Pancreas (tissue), 10 donors: ENCODE measurements around the gene PDE6B. TPM values are rescaled to one million over a fixed set of nuclear protein-coding genes. Genes with fewer than 3 reads are reported as not detected.
"Not testable (repeated sequence)": the region's sequence is repeated elsewhere in the genome, so short reads cannot be mapped to it uniquely, and the experiment has no call there.

Source experiments
- ATAC-seq, 4 donors: fragments of 200-7000 bp; cut with Tn5 transposase; one replicate each; pipeline versions ENCODE4 v1.8.0 to v1.9.1; 2020; ENCODE audit warnings: mild to moderate bottlenecking in 4 of 4, moderate library complexity in 4 of 4
- DNase-seq, 6 donors: peaks; one replicate each; pipeline ENCODE4 v3.0.0-alpha.2; 2020
- FAIRE-seq: peaks from 2 replicates; lab custom pipeline; 2012; peaks lifted over from hg19 to GRCh38; lab: Jason Lieb, UNC
- H3K27ac ChIP-seq, 4 donors: fragments of 200-600 bp; sonication (generic); 1 replicate in 3 of 4; 2 replicates in 1 of 4; pipeline versions ENCODE4 v1.5.0 to v1.8.0; 2020
- H3K27me3 ChIP-seq, 4 donors: fragments of 200-600 bp; one replicate each; pipeline ENCODE4 v1.8.0; 2021
- H3K36me3 ChIP-seq, 3 donors: fragments of 200-600 bp; sonication (generic) in 1 of 3; one replicate each; pipeline versions ENCODE4 v1.5.0 to v1.8.0; 2020 to 2021
- H3K4me1 ChIP-seq, 3 donors: fragments of 200-600 bp; one replicate each; pipeline ENCODE4 v1.8.0; 2021
- H3K4me3 ChIP-seq, 4 donors: fragments of 200-600 bp; sonication (generic) in 2 of 4; one replicate each; pipeline versions ENCODE4 v1.5.0 to v1.8.0; 2020 to 2021
- H3K9me3 ChIP-seq, 4 donors: fragments of 200-600 bp; one replicate each; pipeline ENCODE4 v1.8.0; 2021
- WGBS, 2 donors: extraction: QIAGEN DNeasy Blood & Tissue Kit; methylation state at CpG; one replicate each; pipeline ENCODE4 v1.1.7; 2013; 5-methylcytosine and 5-hydroxymethylcytosine counted together
- intact Hi-C, 3 donors: fragments of 100-400 bp; cut with DNase I; formaldehyde crosslinking; loops; one replicate each; pipeline versions ENCODE4 v1.11.1 to v1.14.2; 2022
- polyA plus RNA-seq, 2 donors: library from polyadenylated mRNA; stranded (reverse); fragments of 200-250 nt; gene quantifications; one replicate each; pipeline ENCODE4 v1.2.3, GENCODE V29; 2013
- total RNA-seq, 6 donors: library from RNA; stranded (reverse); fragmentation: NEBNext Ultra II Directional in 4 of 6; extraction: Animal tissue kit (Norgen Biotek cat#: 25700) in 4 of 6; gene quantifications; one replicate each; pipeline versions ENCODE4 v1.2.1 to v1.2.4, GENCODE V29; 2021 to 2023
- TF ChIP-seq, protein P1 (sequence below), 4 donors: fragments of 200-600 bp; sonication (generic) in 3 of 4; IDR thresholded peaks; one replicate each; pipeline versions ENCODE4 v1.5.0 to v1.8.0; 2021; ENCODE audit warnings: antibody characterized with exemption in 4 of 4
- donor health status: healthy with polysubstance abuse.
- donor health status: DM: no; HTN: no; CAD: no; lungs with moderate emphysema.
- donor health status: DM: no; HTN: no; CAD: no.
- donor health status: control.
- donor health status: control.
- donor health status: Bipolar disorder and iron deficiency.
- donor health status: DM: yes; HTN: yes; CAD: no.
- donor health status: DM: no; HTN: no; CAD: no.
- donor health status: DM: no; HTN: no; CAD: no.
- donor health status: DM: yes; HTN: yes; CAD: no.

PDE6B gene
- total and polyA plus RNA-seq, 8 donors, result 0.99 to 6.6 (median 2.9) TPM

DNA sequence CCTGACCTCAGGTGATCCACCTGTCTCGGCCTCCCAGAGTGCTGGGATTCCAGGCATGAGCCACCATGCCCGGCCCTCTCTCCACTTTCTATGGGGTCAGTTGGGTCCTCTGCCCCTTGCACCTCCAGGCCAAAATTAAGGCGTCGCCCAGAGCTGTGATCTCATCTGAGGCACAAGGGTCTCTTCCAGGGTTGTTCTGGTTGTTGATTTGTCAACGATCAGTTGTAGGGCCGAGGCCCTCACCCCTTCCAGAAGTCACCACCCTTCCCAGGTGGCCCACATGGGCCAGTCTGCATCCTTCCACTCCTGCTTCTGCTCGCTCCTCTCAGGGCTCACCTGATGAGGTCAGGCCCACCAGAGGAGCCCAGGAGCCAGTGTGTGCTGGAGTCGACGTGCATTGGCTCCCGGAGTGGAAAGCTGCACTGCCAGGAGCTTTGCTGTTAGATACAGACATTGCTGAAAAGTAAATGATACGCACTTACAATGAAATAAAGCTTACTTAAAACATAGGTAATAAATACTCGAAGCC, 35.0 kb upstream of the PDE6B start:
- no peaks in the 10 kb centered on the region for H3K9me3 ChIP-seq
- no peak overlapping the region for H3K4me3 ChIP-seq
- DNase-seq, result no peak
- TF ChIP-seq, protein P1, sequence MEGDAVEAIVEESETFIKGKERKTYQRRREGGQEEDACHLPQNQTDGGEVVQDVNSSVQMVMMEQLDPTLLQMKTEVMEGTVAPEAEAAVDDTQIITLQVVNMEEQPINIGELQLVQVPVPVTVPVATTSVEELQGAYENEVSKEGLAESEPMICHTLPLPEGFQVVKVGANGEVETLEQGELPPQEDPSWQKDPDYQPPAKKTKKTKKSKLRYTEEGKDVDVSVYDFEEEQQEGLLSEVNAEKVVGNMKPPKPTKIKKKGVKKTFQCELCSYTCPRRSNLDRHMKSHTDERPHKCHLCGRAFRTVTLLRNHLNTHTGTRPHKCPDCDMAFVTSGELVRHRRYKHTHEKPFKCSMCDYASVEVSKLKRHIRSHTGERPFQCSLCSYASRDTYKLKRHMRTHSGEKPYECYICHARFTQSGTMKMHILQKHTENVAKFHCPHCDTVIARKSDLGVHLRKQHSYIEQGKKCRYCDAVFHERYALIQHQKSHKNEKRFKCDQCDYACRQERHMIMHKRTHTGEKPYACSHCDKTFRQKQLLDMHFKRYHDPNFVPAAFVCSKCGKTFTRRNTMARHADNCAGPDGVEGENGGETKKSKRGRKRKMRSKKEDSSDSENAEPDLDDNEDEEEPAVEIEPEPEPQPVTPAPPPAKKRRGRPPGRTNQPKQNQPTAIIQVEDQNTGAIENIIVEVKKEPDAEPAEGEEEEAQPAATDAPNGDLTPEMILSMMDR (IDR thresholded peaks at IDR 0.05), result no peak
- WGBS, 2 donors, result 77 to 88% methylated on average over 12 of the region's 12 CpGs
- H3K27ac ChIP-seq, result no peak overlapping the region
- H3K27me3 ChIP-seq, result peaks cover 0 to 6% (median 0%) of the 10 kb centered on the region in 4 donors
- FAIRE-seq, result no peak
- no peaks in the 10 kb centered on the region for H3K4me1 ChIP-seq
- no peaks in the 10 kb centered on the region for H3K36me3 ChIP-seq
- intact Hi-C loops, result no loop called here
- no peak for ATAC-seq

DNA sequence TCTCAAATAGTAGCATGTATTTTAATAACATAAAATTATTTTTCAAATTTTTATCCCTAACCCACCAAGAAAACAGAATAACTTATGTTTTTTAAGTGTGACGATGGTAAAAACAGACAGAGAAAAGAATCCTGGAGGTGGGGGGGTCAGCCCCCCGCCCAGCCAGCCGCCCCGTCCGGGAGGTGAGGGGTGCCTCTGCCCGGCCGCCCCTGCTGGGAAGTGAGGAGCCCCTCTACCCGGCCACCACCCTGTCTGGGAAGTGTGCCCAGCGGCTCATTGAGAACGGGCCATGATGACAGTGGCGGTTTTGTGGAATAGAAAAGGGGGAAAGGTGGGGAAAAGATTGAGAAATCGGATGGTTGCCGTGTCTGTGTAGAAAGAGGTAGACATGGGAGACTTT, 33.2 kb upstream of the PDE6B start:
- H3K36me3 ChIP-seq, H3K27me3 ChIP-seq, H3K4me1 ChIP-seq, intact Hi-C loops, H3K27ac ChIP-seq, FAIRE-seq, ATAC-seq, H3K4me3 ChIP-seq, DNase-seq, H3K9me3 ChIP-seq: not testable (repeated sequence)
- 69 to 77% methylated on average over 11 to 12 of the region's 13 CpGs for WGBS, 2 donors

DNA sequence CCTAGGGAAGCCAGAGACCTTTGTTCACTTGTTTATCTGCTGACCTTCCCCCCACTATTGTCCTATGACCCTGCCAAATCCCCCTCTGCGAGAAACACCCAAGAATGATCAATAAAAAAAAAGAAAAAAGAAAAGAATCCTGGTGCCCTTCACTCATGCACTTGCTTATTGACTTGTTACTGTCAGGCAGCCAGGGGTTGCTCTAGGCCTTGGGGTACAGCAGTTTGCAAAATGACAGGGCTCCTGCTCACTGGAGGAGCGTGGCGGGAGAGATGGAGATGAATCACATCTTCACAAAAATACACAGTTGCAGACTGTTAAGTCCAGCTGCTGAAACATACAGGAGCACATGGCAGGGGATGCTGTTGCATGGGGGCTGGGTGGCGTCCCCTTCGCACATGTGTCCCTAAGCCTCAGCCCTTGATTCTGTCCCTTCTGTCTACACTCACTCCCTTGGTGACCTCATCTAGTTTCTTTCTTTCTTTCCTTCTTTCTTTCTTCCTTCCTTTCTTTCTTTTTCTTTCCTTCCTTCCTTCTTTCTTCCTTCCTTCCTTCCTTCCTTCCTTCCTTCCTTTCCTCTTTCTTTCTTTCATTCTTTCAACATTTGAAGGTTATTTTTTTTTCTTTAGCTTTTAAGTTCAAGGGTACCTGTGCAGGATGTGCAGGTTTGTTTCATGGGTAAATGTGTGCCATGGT, 32.4 kb upstream of the PDE6B start:
- Histone ChIP-seq H3K9me3 (no peaks in the 10 kb centered on the region), H3K36me3 (no peaks in the 10 kb centered on the region), H3K27me3 (peaks cover 0 to 3% (median 0%) of the 10 kb centered on the region in 4 donors), H3K4me3 (no peak overlapping the region), H3K4me1 (no peaks in the 10 kb centered on the region), H3K27ac (no peak overlapping the region)
- WGBS, 2 donors, result 45 to 62% methylated on average over 5 of the region's 5 CpGs
- intact Hi-C loops, result no loop called here
- no peak for FAIRE-seq
- TF ChIP-seq, protein P1 (IDR thresholded peaks at IDR 0.05), result no peak
- ATAC-seq, result no peak
- no peak for DNase-seq

DNA sequence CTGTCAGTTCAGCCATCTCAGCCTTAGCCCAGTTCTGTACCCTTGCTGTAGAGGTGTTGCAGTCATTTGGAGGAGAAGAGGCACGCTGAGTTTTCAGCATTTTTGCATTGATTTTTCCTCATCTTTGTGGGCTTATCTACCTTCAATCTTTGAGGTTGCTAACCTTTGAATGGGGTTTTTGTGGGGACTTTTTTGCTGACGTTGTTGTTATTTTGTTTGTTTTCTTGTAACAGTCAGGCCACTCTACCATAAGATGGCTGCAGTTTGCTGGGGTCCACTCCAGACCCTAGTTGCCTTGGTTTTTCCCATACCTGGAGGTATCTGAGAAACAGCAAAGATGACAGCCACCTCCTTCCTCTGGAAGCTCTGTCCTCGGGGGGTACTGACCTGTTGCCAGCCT, 26.4 kb upstream of the PDE6B start:
- no peaks in the 10 kb centered on the region for H3K36me3 ChIP-seq
- FAIRE-seq (no peak), DNase-seq (no peak), ATAC-seq (no peak)
- H3K27ac ChIP-seq, result no peak overlapping the region
- TF ChIP-seq, protein P1 (IDR thresholded peaks at IDR 0.05), result no peak
- no peaks in the 10 kb centered on the region for H3K4me1 ChIP-seq
- peaks cover 0 to 3% (median 0%) of the 10 kb centered on the region in 4 donors for H3K27me3 ChIP-seq
- intact Hi-C loops, result no loop called here
- H3K4me3 ChIP-seq, result no peak overlapping the region
- H3K9me3 ChIP-seq, result no peaks in the 10 kb centered on the region
- WGBS, 2 donors, result 37 to 55% methylated on average over 3 of the region's 3 CpGs

DNA sequence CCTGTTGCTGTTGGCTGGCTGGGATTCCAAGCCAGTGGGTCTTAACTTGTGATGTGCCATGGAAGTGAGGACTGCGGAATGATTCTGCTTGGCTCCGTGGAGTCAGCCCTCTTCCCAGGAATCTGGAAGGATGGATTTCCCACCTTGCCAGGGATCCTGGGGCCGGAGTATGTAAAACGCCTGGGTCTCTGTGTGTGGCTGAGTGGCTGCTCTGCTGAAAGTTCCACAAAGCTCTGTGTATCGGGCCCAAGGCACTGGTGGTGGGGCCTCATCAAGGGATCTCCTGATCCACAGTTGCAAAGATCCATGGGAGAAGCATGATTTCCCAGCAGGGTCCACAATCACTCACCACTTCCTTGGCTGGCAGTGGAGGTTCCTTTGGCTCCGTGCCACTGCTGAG, 25.2 kb upstream of the PDE6B start:
- FAIRE-seq (no peak), DNase-seq (no peak), ATAC-seq (no peak)
- Histone ChIP-seq H3K4me1 (no peaks in the 10 kb centered on the region), H3K4me3 (no peak overlapping the region), H3K9me3 (no peaks in the 10 kb centered on the region), H3K27ac (no peak overlapping the region), H3K27me3 (no peaks in the 10 kb centered on the region), H3K36me3 (no peaks in the 10 kb centered on the region)
- TF ChIP-seq, protein P1 (IDR thresholded peaks at IDR 0.05), result no peak
- 64 to 67% methylated on average over 6 of the region's 6 CpGs for WGBS, 2 donors
- intact Hi-C loops, result no loop called here
